Bone marrow (tissue), 2 donors: ENCODE results near the gene LRRFIP1.
"Not testable (repeated sequence)": the region's sequence is repeated elsewhere in the genome, so short reads cannot be mapped to it uniquely, and the experiment has no call there.

ENCODE experiments used
- DNase-seq, 2 donors: peaks; one replicate each; lab custom pipeline; 2025; lab: John Stamatoyannopoulos, UW

The LRRFIP1 gene, protein sequence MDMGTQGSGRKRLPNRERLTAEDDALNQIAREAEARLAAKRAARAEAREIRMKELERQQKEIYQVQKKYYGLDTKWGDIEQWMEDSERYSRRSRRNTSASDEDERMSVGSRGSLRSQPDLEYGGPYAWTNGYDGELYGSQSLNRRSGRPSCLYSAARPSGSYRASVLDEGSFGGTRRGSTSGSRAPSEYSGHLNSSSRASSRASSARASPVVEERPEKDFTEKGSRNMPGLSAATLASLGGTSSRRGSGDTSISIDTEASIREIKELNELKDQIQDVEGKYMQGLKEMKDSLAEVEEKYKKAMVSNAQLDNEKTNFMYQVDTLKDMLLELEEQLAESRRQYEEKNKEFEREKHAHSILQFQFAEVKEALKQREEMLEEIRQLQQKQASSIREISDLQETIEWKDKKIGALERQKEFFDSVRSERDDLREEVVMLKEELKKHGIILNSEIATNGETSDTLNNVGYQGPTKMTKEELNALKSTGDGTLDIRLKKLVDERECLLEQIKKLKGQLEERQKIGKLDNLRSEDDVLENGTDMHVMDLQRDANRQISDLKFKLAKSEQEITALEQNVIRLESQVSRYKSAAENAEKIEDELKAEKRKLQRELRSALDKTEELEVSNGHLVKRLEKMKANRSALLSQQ

DNA sequence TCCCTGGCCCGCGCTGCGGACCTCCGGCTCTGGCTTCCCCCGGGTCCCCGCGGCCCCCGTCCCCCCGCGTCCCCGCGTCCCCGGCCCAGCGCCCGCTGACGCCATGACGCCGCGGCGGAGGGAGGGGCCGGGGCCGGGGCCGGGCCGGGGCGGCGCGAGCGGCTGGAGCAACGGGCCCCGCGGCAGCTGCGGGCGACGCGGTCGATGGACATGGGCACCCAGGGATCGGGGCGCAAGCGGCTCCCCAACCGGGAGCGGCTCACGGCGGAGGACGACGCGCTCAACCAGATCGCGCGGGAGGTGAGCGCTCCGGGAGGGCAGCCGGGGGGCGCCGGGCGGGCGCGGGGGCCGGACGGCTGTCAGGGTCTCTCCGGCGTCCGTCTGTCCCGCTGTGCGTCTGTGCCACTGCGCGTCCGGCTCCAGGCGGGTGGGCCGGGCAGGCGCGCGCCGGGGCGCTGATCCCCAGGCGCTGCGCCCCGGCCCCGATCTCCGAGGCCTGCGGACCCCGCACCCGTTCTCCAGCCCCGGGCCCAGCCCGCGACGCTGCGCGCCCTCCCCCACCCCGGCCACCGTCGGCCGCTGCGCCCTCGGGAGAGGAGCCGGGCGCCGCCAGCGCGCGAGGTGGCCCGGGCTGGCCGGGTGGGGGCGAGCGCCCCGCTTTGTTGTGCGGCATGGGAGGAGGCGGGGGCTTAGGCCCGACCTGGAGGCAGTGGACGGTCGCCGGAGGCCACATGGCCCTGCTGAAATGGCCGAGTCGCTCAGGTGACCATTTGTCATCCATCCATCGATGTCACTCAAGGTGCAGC, at the start of gene LRRFIP1:
LRRFIP1 (plus strand) TSS at position 147 of the 806 bp plus-strand sequence; CDS start at position 205, 58 bp downstream.
- DNase-seq: no peak

GRCh38 chr2:237577956-237578870, 49.2 kb upstream of the LRRFIP1 start:
- no peak for DNase-seq

DNA sequence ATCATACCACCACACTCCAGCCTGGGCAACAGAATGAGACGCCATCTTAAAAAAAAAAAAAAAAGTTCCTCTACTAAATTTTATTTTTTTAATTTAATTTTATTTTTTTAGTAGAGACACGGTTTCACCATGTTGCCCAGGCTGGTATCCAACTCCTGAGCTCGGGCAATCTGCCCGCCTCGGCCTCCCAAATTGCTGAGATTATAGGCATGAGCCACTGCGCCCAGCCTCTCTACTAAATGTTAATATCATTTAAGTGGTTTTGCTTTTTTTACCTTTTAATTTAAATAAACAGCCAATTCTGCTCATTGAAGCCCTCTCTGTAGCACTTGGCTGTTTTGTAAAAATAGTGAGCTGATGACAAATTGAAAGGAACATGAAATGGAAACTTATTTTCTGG, 46.1 kb upstream of the LRRFIP1 start:
- DNase-seq: no peak

GRCh38 chr2:237581751-237582746, 45.3 kb upstream of the LRRFIP1 start:
- peak in 1 of 2 donors; percentile 66 for DNase-seq

DNA sequence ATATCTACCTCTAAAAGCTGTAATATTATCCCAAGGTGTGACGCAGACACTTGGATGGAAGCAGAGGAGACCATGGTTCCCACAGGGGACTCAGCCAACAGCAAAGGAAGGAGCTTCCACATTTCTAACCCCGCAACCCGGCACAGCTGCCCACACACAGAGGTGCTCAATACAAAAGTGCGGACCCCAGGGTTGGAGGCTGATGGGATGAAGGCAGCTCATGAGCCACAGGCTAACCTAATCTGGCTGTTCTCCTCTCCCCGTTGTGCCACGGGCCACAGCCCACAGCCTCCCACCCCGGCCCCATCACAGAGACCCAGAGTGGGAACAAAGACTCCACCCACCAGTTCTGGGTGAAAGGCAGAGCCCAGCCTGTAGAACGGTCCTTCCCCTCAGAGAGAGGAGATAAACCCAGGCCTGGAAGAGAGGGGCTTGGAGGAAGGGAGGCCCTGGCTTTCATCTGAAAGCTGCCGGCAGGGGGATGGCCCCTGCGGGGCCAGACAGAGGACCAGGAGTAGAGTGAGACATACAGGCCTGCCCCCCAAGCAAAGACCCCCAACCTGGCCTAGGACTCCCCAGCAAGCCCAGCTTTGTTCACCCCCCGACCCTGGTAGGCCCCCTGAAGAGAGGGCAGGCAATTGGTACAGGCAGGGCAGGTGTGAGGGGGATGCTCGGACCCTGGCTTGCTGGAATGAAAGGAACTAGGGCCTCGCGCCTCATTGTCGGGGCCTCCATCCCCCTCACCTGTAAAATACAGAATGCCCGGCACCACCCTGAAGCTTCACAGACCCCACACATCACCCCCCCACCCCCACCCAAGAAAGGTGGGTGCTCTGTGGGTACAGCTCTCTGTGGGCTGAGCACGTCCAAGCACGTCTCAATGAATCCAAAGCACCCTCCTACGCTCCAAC, 43.7 kb upstream of the LRRFIP1 start:
- no peak for DNase-seq

DNA sequence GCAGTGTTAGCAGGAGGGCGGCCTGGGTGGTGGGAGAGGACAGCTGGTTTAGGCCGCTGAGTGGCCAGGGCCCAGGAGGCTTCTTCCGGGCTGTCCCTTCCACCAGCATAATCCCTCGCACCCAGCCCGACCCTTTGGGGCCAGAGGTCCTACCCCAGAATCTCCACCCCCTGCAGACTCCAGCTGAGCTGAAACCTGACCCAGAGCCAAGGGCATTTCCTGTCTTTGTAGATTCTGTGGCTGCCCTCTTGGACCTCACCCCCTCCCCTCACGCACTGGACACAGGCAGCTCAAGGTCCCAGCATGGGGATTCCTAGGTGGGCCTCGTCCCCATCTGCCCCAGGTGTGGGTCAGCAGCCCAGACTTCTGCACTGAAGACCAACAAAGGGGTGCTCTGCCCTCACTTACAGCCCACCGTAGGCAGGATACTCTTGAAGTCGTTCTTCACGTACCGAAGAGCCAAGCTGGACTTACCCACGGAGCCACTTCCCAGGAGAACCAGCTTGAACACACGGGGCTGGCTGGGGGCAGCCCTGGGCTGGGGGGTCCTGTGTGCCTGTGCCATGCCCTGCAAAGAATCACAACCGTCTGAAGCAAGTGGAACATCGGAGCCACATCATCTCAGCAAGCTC, 41.7 kb upstream of the LRRFIP1 start:
- DNase-seq: no peak

GRCh38 chr2:237588044-237588696, 39.2 kb upstream of the LRRFIP1 start:
- no peak for DNase-seq

- no peak for DNase-seq
These were observed 36.9 kb upstream of the LRRFIP1 start, which contains the start of gene RAB17 for GRCh38 chr2:237590272-237591140. Gene RAB17 (minus strand): TSS chr2:237590734. CDS start chr2:237586154, 4,580 bp downstream.

- DNase-seq: no peak
These were observed 36.1 kb upstream of the LRRFIP1 start for GRCh38 chr2:237591141-237591881.

- DNase-seq: no peak
These were observed 34.9 kb upstream of the LRRFIP1 start for GRCh38 chr2:237592425-237592980.

GRCh38 chr2:237593036-237593435, 34.4 kb upstream of the LRRFIP1 start:
- no peak for DNase-seq

- no peak for DNase-seq
These were observed 33.6 kb upstream of the LRRFIP1 start for GRCh38 chr2:237593596-237594320.

DNA sequence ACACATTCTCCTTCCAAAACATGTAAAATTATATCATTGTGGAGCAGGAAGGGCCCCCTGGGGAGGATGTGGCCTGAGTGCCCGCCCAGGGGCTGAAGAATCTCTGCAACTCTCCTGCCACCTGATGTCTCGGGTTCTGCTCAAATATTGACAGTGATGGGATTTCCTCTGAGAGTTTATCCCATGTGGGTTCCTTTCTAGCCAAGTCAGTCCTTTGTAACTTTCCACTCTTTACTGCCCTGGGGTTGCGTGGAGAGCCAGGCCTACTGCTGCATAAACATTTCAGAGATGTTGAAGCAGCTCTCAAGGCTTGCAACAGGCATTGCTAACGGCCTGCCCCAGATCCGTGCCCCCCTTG, 32.9 kb upstream of the LRRFIP1 start:
- no peak for DNase-seq

DNA sequence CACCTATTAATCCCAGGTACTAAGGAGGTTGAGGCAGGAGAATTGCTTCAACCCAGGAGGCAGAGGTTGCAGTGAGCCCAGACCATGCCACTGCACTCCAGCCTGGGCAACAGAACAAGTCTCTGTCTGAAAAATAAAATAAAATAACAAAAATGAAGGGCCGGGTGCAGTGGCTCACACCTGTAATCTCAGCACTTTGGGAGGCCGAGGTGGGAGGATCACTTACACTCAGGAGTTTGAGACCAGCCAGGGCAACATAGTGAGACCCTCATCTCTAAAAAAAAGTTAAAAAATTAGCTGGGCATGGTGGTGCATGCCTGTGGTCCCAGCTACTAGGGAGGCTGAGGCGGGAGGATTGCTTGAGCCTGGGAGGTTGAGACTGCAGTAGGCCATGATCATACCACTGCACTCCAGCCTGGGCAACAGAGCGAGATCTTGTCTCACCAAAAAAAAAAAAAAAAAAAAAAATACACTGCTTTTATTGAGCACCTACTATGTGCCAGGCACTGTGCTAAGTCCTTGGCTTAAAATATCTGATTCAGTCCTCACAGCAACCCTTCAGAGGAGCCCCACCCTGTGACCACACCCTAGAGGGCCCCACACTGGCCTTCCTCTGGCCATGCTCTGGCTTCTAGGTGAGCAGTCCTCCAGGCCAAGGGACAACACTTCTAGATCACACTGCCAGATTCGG, 31.4 kb upstream of the LRRFIP1 start:
- not testable (repeated sequence) for DNase-seq
